ENCODE data around the gene MAU2.

The MAU2 gene

GRCh38 chr19:19335408-19336158 is 15.0 kb downstream of the MAU2 start:
- no peaks in the 10 kb centered on the region for H3K9me3 ChIP-seq (ENCODE audit: insufficient read depth, low read depth, low read length)
- WGBS: 90% methylated on average over 16 of the region's 16 CpGs
- H3K27ac ChIP-seq (ENCODE audit: low read depth, low read length): no peak overlapping the region
- H3K36me3 ChIP-seq (ENCODE audit: insufficient read depth, low read length): peaks cover 69% of the 10 kb centered on the region
- H3K4me3 ChIP-seq (ENCODE audit: low read length): no peak overlapping the region
- no peaks in the 10 kb centered on the region for H3K27me3 ChIP-seq (ENCODE audit: insufficient read depth, low read length)
- H3K4me1 ChIP-seq (ENCODE audit: insufficient read depth, low read length): no peaks in the 10 kb centered on the region
- no peak overlapping the region; the same call in 1 of the 2 replicates for H3K9ac ChIP-seq (ENCODE audit: low read depth, low read length)

GRCh38 chr19:19336597-19336996 is 16.0 kb downstream of the MAU2 start:
- no peaks in the 10 kb centered on the region for H3K4me1 ChIP-seq (ENCODE audit: insufficient read depth, low read length)
- no peaks in the 10 kb centered on the region for H3K27me3 ChIP-seq (ENCODE audit: insufficient read depth, low read length)
- peaks cover 70% of the 10 kb centered on the region for H3K36me3 ChIP-seq (ENCODE audit: insufficient read depth, low read length)
- 61% methylated on average over 3 of the region's 3 CpGs for WGBS
- no peak overlapping the region for H3K9ac ChIP-seq (ENCODE audit: low read depth, low read length)
- no peak overlapping the region for H3K27ac ChIP-seq (ENCODE audit: low read depth, low read length)
- no peaks in the 10 kb centered on the region for H3K9me3 ChIP-seq (ENCODE audit: insufficient read depth, low read depth, low read length)
- H3K4me3 ChIP-seq (ENCODE audit: low read length): no peak overlapping the region

- no peaks in the 10 kb centered on the region for H3K9me3 ChIP-seq (ENCODE audit: insufficient read depth, low read depth, low read length)
- 97% methylated on average over 17 of the region's 17 CpGs for WGBS
- peaks cover 68% of the 10 kb centered on the region for H3K36me3 ChIP-seq (ENCODE audit: insufficient read depth, low read length)
- no peaks in the 10 kb centered on the region for H3K27me3 ChIP-seq (ENCODE audit: insufficient read depth, low read length)
- no peak overlapping the region for H3K4me3 ChIP-seq (ENCODE audit: low read length)
- H3K9ac ChIP-seq (ENCODE audit: low read depth, low read length): no peak overlapping the region
- no peaks in the 10 kb centered on the region for H3K4me1 ChIP-seq (ENCODE audit: insufficient read depth, low read length)
- H3K27ac ChIP-seq (ENCODE audit: low read depth, low read length): no peak overlapping the region
These were observed 16.5 kb downstream of the MAU2 start for GRCh38 chr19:19337120-19337519.

GRCh38 chr19:19338082-19338481 is 17.5 kb downstream of the MAU2 start:
- Histone ChIP-seq H3K9ac (ENCODE audit: low read depth, low read length) (no peak overlapping the region), H3K36me3 (ENCODE audit: insufficient read depth, low read length) (peaks cover 68% of the 10 kb centered on the region), H3K27ac (ENCODE audit: low read depth, low read length) (no peak overlapping the region), H3K4me1 (ENCODE audit: insufficient read depth, low read length) (no peaks in the 10 kb centered on the region), H3K4me3 (ENCODE audit: low read length) (no peak overlapping the region), H3K9me3 (ENCODE audit: insufficient read depth, low read depth, low read length) (no peaks in the 10 kb centered on the region), H3K27me3 (ENCODE audit: insufficient read depth, low read length) (no peaks in the 10 kb centered on the region)
- 95% methylated on average over 7 of the region's 7 CpGs for WGBS

GRCh38 chr19:19341026-19341425 is 20.4 kb downstream of the MAU2 start:
- H3K27ac ChIP-seq (ENCODE audit: low read depth, low read length): no peak overlapping the region
- H3K27me3 ChIP-seq (ENCODE audit: insufficient read depth, low read length): no peaks in the 10 kb centered on the region
- H3K36me3 ChIP-seq (ENCODE audit: insufficient read depth, low read length): peaks cover 72% of the 10 kb centered on the region
- no peak overlapping the region for H3K4me3 ChIP-seq (ENCODE audit: low read length)
- no peaks in the 10 kb centered on the region for H3K4me1 ChIP-seq (ENCODE audit: insufficient read depth, low read length)
- no peaks in the 10 kb centered on the region for H3K9me3 ChIP-seq (ENCODE audit: insufficient read depth, low read depth, low read length)
- no peak overlapping the region for H3K9ac ChIP-seq (ENCODE audit: low read depth, low read length)
- WGBS: 95% methylated on average over 11 of the region's 11 CpGs

GRCh38 chr19:19342086-19343015 is 21.7 kb downstream of the MAU2 start:
- Histone ChIP-seq H3K36me3 (ENCODE audit: insufficient read depth, low read length) (peaks cover 71% of the 10 kb centered on the region), H3K4me3 (ENCODE audit: low read length) (no peak overlapping the region), H3K27ac (ENCODE audit: low read depth, low read length) (no peak overlapping the region), H3K4me1 (ENCODE audit: insufficient read depth, low read length) (no peaks in the 10 kb centered on the region), H3K9me3 (ENCODE audit: insufficient read depth, low read depth, low read length) (no peaks in the 10 kb centered on the region), H3K27me3 (ENCODE audit: insufficient read depth, low read length) (no peaks in the 10 kb centered on the region), H3K9ac (ENCODE audit: low read depth, low read length) (no peak overlapping the region)
- 68% methylated on average over 28 of the region's 28 CpGs for WGBS

- 76% methylated on average over 7 of the region's 7 CpGs for WGBS
- Histone ChIP-seq H3K4me3 (ENCODE audit: low read length) (no peak overlapping the region), H3K27ac (ENCODE audit: low read depth, low read length) (no peak overlapping the region), H3K27me3 (ENCODE audit: insufficient read depth, low read length) (no peaks in the 10 kb centered on the region), H3K36me3 (ENCODE audit: insufficient read depth, low read length) (peaks cover 68% of the 10 kb centered on the region), H3K9me3 (ENCODE audit: insufficient read depth, low read depth, low read length) (no peaks in the 10 kb centered on the region), H3K4me1 (ENCODE audit: insufficient read depth, low read length) (no peaks in the 10 kb centered on the region), H3K9ac (ENCODE audit: low read depth, low read length) (no peak overlapping the region)
These were observed 22.4 kb downstream of the MAU2 start for GRCh38 chr19:19343016-19343362.

- peaks cover 65% of the 10 kb centered on the region for H3K36me3 ChIP-seq (ENCODE audit: insufficient read depth, low read length)
- no peak overlapping the region for H3K27ac ChIP-seq (ENCODE audit: low read depth, low read length)
- no peak overlapping the region for H3K4me3 ChIP-seq (ENCODE audit: low read length)
- no peaks in the 10 kb centered on the region for H3K9me3 ChIP-seq (ENCODE audit: insufficient read depth, low read depth, low read length)
- H3K27me3 ChIP-seq (ENCODE audit: insufficient read depth, low read length): no peaks in the 10 kb centered on the region
- WGBS: 89% methylated on average over 14 of the region's 14 CpGs
- no peaks in the 10 kb centered on the region for H3K4me1 ChIP-seq (ENCODE audit: insufficient read depth, low read length)
- H3K9ac ChIP-seq (ENCODE audit: low read depth, low read length): no peak overlapping the region
These were observed 23.1 kb downstream of the MAU2 start for GRCh38 chr19:19343762-19344161.

- no peak overlapping the region for H3K27ac ChIP-seq (ENCODE audit: low read depth, low read length)
- H3K4me3 ChIP-seq (ENCODE audit: low read length): no peak overlapping the region
- H3K4me1 ChIP-seq (ENCODE audit: insufficient read depth, low read length): no peaks in the 10 kb centered on the region
- WGBS: 96% methylated on average over 21 of the region's 21 CpGs
- no peaks in the 10 kb centered on the region for H3K27me3 ChIP-seq (ENCODE audit: insufficient read depth, low read length)
- no peak overlapping the region for H3K9ac ChIP-seq (ENCODE audit: low read depth, low read length)
- no peaks in the 10 kb centered on the region for H3K9me3 ChIP-seq (ENCODE audit: insufficient read depth, low read depth, low read length)
- H3K36me3 ChIP-seq (ENCODE audit: insufficient read depth, low read length): peaks cover 71% of the 10 kb centered on the region
These were observed 24.6 kb downstream of the MAU2 start for GRCh38 chr19:19345232-19345631.

GRCh38 chr19:19345970-19346369 is 25.3 kb downstream of the MAU2 start:
- no peaks in the 10 kb centered on the region for H3K4me1 ChIP-seq (ENCODE audit: insufficient read depth, low read length)
- no peaks in the 10 kb centered on the region for H3K27me3 ChIP-seq (ENCODE audit: insufficient read depth, low read length)
- H3K36me3 ChIP-seq (ENCODE audit: insufficient read depth, low read length): peaks cover 70% of the 10 kb centered on the region
- no peak overlapping the region for H3K27ac ChIP-seq (ENCODE audit: low read depth, low read length)
- no peak overlapping the region for H3K4me3 ChIP-seq (ENCODE audit: low read length)
- WGBS: 93% methylated on average over 11 of the region's 11 CpGs
- no peak overlapping the region for H3K9ac ChIP-seq (ENCODE audit: low read depth, low read length)
- H3K9me3 ChIP-seq (ENCODE audit: insufficient read depth, low read depth, low read length): no peaks in the 10 kb centered on the region

- WGBS: 96% methylated on average over 10 of the region's 10 CpGs
- H3K36me3 ChIP-seq (ENCODE audit: insufficient read depth, low read length): peaks cover 79% of the 10 kb centered on the region
- no peaks in the 10 kb centered on the region for H3K4me1 ChIP-seq (ENCODE audit: insufficient read depth, low read length)
- no peak overlapping the region for H3K9ac ChIP-seq (ENCODE audit: low read depth, low read length)
- H3K27ac ChIP-seq (ENCODE audit: low read depth, low read length): no peak overlapping the region
- no peaks in the 10 kb centered on the region for H3K9me3 ChIP-seq (ENCODE audit: insufficient read depth, low read depth, low read length)
- H3K4me3 ChIP-seq (ENCODE audit: low read length): no peak overlapping the region
- no peaks in the 10 kb centered on the region for H3K27me3 ChIP-seq (ENCODE audit: insufficient read depth, low read length)
These were observed 26.9 kb downstream of the MAU2 start for GRCh38 chr19:19347401-19348110.

All from HUES64 (cell line).